Psoas muscle (tissue), 8 donors: Measurements from ENCODE around the gene LRRC8D. TPM values are rescaled to one million over a fixed set of nuclear protein-coding genes. Genes with fewer than 3 reads are reported as not detected.
A peak's percentile ranks its signal among the peaks of the same experiment; 100 is the strongest.

Experiments used
- ATAC-seq, 4 donors: fragments of 200-7000 bp; cut with Tn5 transposase; one replicate each; pipeline ENCODE4 v1.9.1; 2020; ENCODE audit warnings: moderate library complexity in 3 of 4, mild to moderate bottlenecking in 2 of 4
- DNase-seq, 2 donors: peaks; one replicate each; pipeline ENCODE4 v3.0.0-alpha.2; 2020
- H3K27ac ChIP-seq: fragments of 200-600 bp; one replicate; pipeline ENCODE4 v1.8.0; 2022
- H3K27me3 ChIP-seq, 3 donors: fragments of 200-600 bp in 1 of 3; one replicate each; pipeline versions ENCODE4 v1.6.1 to v1.8.0; 2013 to 2022; ENCODE audit warnings: low read length in 2 of 3, mild to moderate bottlenecking in 2 of 3, moderate library complexity in 1 of 3; ENCODE audit not compliant: insufficient read depth in 3 of 3
- H3K36me3 ChIP-seq, 2 donors: fragments of 200-600 bp in 1 of 2; one replicate each; pipeline versions ENCODE4 v1.6.1 to v1.8.0; 2013 to 2022; ENCODE audit warnings: low read depth in 1 of 2, mild to moderate bottlenecking in 1 of 2, moderate library complexity in 1 of 2; ENCODE audit not compliant: insufficient read depth in 1 of 2
- H3K4me1 ChIP-seq: fragments of 200-600 bp; one replicate; pipeline ENCODE4 v1.8.0; 2022
- H3K4me3 ChIP-seq: fragments of 200-600 bp; one replicate; pipeline ENCODE4 v1.8.0; 2022; ENCODE audit warnings: mild to moderate bottlenecking
- H3K9me3 ChIP-seq: fragments of 200-600 bp; one replicate; pipeline ENCODE4 v1.8.0; 2022
- CTCF ChIP-seq: fragments of 200-600 bp; IDR thresholded peaks from one replicate; pipeline ENCODE4 v1.8.0; 2022; ENCODE audit warnings: antibody characterized with exemption
- WGBS, 3 donors: extraction: QIAGEN DNeasy Blood & Tissue Kit; methylation state at CpG; one replicate each; pipeline versions ENCODE4 v1.1.6 to v1.1.7; 2013; 5-methylcytosine and 5-hydroxymethylcytosine counted together
- intact Hi-C, 2 donors: fragments of 100-400 bp; cut with DNase I; formaldehyde crosslinking; loops; one replicate each; pipeline versions ENCODE4 v1.11.0 to v1.14.2; 2022
- polyA plus RNA-seq, 3 donors: library from polyadenylated mRNA; stranded (reverse); fragments of 200-250 nt; gene quantifications; one replicate each; pipeline ENCODE4 v1.2.3, GENCODE V29; 2013
- total RNA-seq, 4 donors: library from RNA; stranded (reverse); fragmentation: NEBNext Ultra II Directional in 2 of 4; extraction: Animal tissue kit (Norgen Biotek cat#: 25700) in 2 of 4; gene quantifications; one replicate each; pipeline versions ENCODE4 v1.2.1 to v1.2.4, GENCODE V29; 2021 to 2023
- donor health status: healthy with polysubstance abuse.
- donor health status: DM: no; HTN: no; CAD: no; lungs with moderate emphysema.
- donor health status: Bipolar disorder and iron deficiency.
- donor health status: healthy.
- donor health status: DM: yes; HTN: yes; CAD: no.
- donor health status: DM: no; HTN: no; CAD: no.
- donor health status: DM: no; HTN: no; CAD: no.
- donor health status: DM: yes; HTN: yes; CAD: no.

The LRRC8D gene
- total and polyA plus RNA-seq, 7 donors: 3.5 to 7.1 (median 5.6) TPM

- no peak for DNase-seq
- 96 to 97% (median 97%) methylated on average over 9 of the region's 9 CpGs for WGBS, 3 donors
- H3K27ac ChIP-seq: no peak overlapping the region
Measured at GRCh38 chr1:89901957-89902669, 81.3 kb downstream of the LRRC8D start.

DNA sequence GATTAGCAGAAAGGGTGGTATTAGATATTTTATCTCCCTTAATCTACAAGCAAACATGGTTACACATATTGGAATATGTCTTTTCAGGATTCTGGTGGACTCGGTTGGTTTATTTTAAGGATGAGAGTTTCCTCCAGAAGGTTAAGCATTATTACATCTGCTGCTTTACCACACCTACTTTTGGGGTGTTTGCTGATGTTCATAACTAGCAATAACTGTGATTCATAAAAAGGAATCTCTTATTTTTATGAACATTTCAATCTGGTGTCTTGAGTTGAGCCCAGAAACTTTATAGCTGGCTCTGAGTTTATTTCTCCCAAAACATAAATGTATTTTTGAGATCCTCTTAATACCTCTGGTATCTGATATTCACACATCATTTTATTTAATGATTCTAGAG is 82.7 kb downstream of the LRRC8D start:
- Histone ChIP-seq H3K9me3 (no peaks in the 10 kb centered on the region), H3K36me3 (no peaks in the 10 kb centered on the region), H3K27me3 (no peaks in the 10 kb centered on the region), H3K27ac (peak overlapping the region; percentile 28), H3K4me1 (peaks cover 77% of the 10 kb centered on the region), H3K4me3 (no peak overlapping the region)
- intact Hi-C loops: no loop called here
- WGBS, 3 donors: 42 to 74% (median 59%) methylated on average over 1 of the region's 1 CpG
- no peak for TF ChIP-seq CTCF
- no peak for DNase-seq
- no peak for ATAC-seq

More at GRCh38 chr1:89901957-89902669, 81.3 kb downstream of the LRRC8D start:
- no peak for TF ChIP-seq CTCF
- Histone ChIP-seq H3K9me3 (no peaks in the 10 kb centered on the region), H3K27me3 (no peaks in the 10 kb centered on the region), H3K4me1 (peaks cover 66% of the 10 kb centered on the region), H3K36me3 (no peaks in the 10 kb centered on the region), H3K4me3 (no peak overlapping the region)
- intact Hi-C loops: no loop called here
- ATAC-seq: no peak

GRCh38 chr1:89904219-89904980 is 83.6 kb downstream of the LRRC8D start:
- no peaks in the 10 kb centered on the region for H3K27me3 ChIP-seq
- TF ChIP-seq CTCF: no peak
- no peaks in the 10 kb centered on the region for H3K9me3 ChIP-seq
- H3K4me3 ChIP-seq: peak overlapping the region; percentile 12
- peak overlapping the region; percentile 28 for H3K27ac ChIP-seq
- intact Hi-C loops: no loop called here
- WGBS, 3 donors: 68 to 73% (median 69%) methylated on average over 6 of the region's 6 CpGs
- peaks cover 77% of the 10 kb centered on the region for H3K4me1 ChIP-seq
- no peaks in the 10 kb centered on the region for H3K36me3 ChIP-seq
- ATAC-seq (no peak), DNase-seq (no peak)

GRCh38 chr1:89905395-89906058 is 84.7 kb downstream of the LRRC8D start:
- ATAC-seq (no peak), DNase-seq (no peak)
- Histone ChIP-seq H3K36me3 (no peaks in the 10 kb centered on the region), H3K4me3 (no peak overlapping the region), H3K9me3 (no peaks in the 10 kb centered on the region), H3K27ac (no peak overlapping the region), H3K4me1 (peaks cover 79% of the 10 kb centered on the region), H3K27me3 (no peaks in the 10 kb centered on the region)
- WGBS, 3 donors: 85 to 93% (median 91%) methylated on average over 5 of the region's 5 CpGs
- no peak for TF ChIP-seq CTCF
- intact Hi-C loops: no loop called here
